IPS-NIHi7 (cell line): ENCODE measurements around the gene STEAP3.

ENCODE experiments used
- DNase-seq: peaks from one replicate; pipeline ENCODE4 v3.0.0; 2012; ENCODE audit warnings: mixed read lengths; ENCODE audit errors: extremely low spot score

Gene STEAP3, protein sequence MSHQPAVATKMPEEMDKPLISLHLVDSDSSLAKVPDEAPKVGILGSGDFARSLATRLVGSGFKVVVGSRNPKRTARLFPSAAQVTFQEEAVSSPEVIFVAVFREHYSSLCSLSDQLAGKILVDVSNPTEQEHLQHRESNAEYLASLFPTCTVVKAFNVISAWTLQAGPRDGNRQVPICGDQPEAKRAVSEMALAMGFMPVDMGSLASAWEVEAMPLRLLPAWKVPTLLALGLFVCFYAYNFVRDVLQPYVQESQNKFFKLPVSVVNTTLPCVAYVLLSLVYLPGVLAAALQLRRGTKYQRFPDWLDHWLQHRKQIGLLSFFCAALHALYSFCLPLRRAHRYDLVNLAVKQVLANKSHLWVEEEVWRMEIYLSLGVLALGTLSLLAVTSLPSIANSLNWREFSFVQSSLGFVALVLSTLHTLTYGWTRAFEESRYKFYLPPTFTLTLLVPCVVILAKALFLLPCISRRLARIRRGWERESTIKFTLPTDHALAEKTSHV

DNA sequence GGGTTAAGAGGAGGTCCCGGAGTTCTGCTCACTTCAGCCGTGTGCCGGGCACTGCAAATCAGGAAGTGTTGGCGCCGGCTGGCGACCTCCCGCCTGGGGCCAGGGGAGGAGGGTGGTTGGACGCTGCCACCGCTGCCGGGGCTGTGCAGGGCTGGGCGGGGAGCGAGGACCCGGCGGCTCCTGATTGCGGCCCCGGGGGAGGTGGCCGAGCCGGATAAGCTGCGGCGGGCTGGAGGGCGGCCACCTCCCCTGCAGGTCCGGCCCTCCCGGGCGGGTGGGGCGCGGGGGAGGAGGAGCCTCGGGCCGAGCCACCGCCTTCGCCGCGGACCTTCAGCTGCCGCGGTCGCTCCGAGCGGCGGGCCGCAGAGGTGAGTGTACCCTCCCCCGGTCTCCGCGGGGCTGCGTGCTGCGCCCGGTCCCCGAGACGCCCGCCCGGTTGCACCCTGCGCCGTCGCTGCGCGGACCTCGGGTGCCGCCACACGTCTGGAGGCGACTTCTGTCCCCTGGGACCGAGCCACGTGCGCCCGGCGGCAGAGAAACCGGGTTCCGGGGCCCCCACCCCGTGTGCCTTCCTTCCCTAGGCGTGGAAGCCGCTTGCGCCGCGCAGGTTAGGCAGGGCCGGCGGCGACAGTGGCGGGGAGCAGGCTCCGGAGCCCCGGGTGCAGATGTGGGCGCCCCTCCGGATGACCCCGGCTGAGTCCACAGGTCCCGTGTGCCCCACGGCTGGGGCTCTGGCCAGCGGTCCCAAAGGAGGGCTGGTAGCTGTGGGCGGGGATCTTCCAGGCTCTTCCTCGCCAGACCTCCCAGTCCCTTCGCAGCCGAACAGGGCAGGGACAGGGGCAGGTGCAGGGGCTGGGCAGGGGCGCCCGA, at the start of gene STEAP3:
Gene STEAP3 (plus strand): TSS at position 314 of the 870 bp plus-strand sequence. CDS start 7,179 bp downstream, outside the sequence.
- peak; percentile 95 for DNase-seq

DNA sequence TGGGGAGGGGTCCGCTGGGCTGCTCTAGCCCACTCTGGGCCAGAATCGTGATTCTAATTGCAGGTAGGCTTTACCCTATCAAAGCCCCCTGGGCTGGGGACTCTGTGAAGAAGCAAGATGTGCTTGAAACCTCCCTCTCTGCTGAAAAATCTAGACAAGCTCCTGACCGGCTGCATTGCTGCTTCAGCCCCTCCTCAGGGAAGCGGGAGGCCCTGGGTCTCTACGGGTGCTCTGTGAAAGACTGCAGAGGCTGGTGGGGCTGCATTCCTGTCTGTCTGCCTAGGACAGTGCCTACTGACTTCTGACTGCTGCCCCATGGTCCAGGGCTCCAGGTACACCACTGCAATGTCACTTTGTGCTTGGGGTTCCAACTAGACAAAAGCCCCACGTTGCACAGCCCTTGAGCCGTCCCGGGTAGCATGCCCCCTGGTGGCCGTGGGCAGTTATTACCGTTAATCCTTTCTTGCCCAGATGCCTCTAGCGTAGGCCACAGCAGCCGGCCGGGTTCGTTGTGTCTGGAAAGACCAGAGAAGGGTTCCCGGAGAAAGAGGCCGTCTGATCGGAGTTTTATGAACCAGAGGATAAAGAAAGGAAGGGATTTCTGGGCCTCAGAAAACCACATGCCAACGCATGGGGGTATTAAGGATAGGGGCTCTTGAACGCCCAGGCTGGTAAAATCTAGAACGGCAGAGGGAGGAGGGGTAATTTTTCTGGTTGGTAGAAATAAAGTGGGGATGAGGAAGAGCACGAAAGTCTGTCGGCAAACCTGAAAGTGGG, 49.2 kb upstream of the STEAP3 start:
- peak; percentile 79 for DNase-seq

DNA sequence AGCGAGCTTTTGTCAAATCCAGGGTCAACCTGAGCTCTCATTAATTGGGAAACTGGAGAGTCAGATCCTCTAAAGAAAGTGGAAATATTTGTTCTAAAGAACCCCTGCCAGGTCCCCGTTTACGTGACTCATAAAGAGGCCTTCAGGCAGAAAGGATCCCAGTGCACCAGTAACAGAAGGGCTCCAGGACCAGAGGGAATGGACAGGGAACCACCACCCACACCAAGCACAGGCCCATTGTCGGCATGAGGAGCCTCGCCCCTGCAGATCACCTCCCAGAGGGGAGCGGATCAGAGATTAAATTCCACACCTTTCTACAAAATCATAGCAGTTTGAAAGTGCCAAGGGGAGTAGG, 48.7 kb upstream of the STEAP3 start:
- no peak for DNase-seq

GRCh38 chr2:119175517-119175916, 48.1 kb upstream of the STEAP3 start:
- no peak for DNase-seq

DNA sequence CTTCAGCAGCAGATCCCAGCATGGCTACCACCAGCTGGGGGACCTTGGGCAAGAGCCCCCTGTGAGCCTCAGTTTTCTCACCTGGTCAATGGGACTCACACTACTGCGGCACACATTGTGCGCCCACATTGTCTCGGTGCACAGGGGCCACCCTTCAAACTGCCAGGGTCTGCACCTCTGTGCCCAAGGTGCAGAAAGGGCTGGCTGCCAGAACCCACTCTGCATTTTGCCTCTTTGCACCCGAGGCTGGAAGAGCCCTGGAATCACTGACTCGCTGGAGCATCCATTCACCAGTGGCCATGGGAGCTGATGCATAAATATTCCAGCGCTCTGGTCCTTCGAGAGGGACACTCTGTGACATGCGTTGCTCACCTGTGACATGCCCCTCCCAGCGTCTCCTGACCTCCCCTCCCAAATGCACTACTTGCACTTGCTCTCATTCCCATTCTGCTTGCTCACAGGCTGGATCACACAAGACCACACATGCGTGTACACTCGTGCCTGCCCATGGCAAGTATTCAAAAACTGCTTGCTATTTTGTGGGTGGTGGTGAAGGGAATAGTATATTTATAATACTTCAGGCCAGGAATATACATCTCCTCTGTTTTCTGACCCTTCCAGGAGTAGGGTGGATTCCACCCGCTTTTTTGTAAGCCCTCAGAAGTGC, 46.3 kb upstream of the STEAP3 start:
- no peak for DNase-seq

GRCh38 chr2:119177838-119178190, 45.8 kb upstream of the STEAP3 start:
- DNase-seq = no peak

DNA sequence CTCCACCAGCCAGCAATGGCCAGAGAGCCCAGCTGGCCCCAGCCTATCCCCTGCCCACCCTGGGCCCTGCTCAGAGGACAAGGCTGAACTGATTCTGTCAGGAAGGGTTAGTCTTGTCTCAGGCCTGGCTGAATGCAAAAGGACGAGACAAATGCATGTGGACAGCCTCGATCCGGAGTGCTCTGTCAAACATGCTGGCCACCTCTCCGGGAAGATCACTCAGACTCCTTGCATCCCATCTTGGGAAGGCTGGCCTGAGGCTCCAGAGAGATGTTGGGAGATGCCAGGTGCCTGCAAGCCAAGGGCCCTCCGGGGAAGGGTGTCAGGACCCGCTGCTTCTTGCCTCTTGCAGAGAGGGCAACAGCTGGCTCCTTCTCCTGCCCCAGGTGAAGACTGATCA, 44.9 kb upstream of the STEAP3 start:
- DNase-seq = no peak

DNA sequence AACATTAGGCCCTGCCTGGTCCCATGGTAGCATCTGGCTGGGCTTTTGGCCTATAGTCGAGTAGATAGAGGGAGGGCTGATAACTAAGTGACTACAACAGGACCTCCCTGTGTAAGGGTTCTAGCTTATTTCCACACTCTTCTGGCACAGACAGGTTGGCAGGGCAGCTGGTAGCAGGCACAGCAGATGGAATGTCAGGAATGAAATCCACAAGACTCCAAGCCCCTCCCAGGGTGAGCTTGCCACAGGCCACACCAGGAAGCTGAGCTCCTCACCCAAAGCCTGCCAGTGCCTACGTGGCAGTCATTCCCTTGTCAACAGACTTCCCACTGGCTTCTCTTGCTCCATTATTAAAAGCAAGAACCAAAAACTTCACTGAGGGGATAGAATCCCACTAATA, 44.4 kb upstream of the STEAP3 start:
- DNase-seq = no peak

GRCh38 chr2:119179991-119180390, 43.6 kb upstream of the STEAP3 start:
- DNase-seq = no peak

GRCh38 chr2:119180892-119181291, 42.7 kb upstream of the STEAP3 start:
- no peak for DNase-seq

- no peak for DNase-seq
These were observed 42.2 kb upstream of the STEAP3 start for GRCh38 chr2:119181391-119181790.

- DNase-seq = no peak
These were observed 41.7 kb upstream of the STEAP3 start for GRCh38 chr2:119181791-119182445.

DNA sequence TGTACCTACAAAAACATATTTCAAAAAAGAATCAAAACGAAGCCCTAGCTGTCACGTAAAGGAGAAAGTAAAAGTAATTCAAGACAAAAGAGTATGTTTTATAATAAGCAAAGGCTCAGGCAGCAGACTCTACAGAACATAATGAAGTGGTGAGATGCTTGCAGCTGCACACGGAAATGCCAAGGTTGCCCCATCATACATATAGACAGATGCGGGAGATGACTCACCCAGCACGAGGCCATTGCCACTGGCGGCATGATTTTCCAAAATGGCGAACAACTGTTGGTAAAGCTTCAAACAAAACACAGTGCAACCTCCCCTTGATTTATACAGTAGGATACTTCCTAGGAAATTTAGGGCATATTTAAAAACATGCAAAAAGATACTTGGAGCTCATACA, 39.1 kb upstream of the STEAP3 start:
- no peak for DNase-seq

- no peak for DNase-seq
These were observed 33.1 kb upstream of the STEAP3 start for GRCh38 chr2:119190321-119191111.

GRCh38 chr2:119192893-119193292, 30.7 kb upstream of the STEAP3 start:
- no peak for DNase-seq

- no peak for DNase-seq
These were observed 28.6 kb upstream of the STEAP3 start for GRCh38 chr2:119195001-119195400.

- DNase-seq = no peak
These were observed 27.7 kb upstream of the STEAP3 start for GRCh38 chr2:119195887-119196286.

DNA sequence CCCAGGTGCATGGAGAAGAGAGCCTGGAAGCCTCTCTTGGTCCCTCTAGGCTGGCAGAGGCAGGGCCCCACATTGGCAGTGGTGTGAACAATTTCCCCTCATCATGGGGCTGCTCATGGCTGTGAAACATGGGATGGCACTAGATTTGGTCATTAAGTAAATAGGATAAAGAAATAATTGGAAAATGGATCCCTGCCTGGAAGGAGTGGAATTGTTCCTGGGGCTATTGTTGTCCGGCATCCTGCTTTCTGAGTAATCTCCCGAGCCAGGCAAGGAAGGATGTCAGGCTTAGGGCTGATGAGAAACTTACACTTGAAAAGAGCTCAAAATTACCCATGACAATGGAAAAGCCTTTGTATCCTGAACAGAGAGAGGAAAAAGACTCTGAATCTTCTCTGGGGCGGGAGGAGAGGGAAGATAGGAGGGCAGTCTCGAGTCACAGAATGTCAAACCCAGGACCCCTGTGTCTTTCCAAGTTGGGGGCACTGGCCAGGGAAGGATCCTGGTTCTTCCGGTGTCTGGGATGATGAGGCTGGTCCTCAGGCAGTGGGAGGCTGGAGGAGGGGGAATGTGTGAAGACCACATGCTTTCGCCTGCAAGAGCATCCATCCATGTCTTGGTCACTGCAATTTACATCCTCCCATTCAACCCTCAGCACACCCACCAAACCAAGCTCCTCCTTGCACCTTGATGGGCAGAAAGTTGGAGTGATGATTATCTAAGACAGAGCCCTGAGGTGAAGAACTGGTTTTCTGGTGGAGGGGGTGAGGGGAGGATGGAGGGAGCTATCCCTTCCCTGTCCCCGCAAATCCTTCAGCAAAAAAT, 27.1 kb upstream of the STEAP3 start:
- peak; percentile 57 for DNase-seq

- DNase-seq = no peak
These were observed 26.6 kb upstream of the STEAP3 start for GRCh38 chr2:119197126-119197405.
